GM21825 (cell line): ENCODE results near the gene UNK.

ENCODE experiments used
- ATAC-seq: cut with Tn5 transposase; IDR thresholded peaks from one replicate; pipeline ENCODE4 v1.9.1; 2021; ENCODE audit warnings: mild to moderate bottlenecking, moderate library complexity; ENCODE audit not compliant: unreplicated experiment

Gene UNK

DNA sequence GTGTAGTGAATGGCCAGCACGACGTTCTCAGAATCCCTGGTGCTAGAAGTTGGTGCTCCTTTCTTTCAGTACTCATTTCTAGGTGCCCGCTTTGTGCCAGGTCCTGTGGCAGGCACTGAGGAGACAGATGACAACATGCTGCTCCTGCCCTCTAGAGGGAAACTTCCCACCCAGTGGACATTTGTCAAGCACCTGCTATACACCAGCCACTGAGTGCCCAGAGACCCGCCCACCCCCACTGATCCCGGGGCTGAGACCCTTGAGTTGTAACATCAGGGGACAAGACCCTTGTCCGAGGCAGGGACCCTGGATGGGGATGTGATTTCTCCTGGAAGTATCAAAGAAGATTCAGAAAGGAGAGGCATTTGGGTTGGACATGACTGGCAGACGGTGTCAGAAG, 34.5 kb downstream of the UNK start:
- ATAC-seq, result no peak

DNA sequence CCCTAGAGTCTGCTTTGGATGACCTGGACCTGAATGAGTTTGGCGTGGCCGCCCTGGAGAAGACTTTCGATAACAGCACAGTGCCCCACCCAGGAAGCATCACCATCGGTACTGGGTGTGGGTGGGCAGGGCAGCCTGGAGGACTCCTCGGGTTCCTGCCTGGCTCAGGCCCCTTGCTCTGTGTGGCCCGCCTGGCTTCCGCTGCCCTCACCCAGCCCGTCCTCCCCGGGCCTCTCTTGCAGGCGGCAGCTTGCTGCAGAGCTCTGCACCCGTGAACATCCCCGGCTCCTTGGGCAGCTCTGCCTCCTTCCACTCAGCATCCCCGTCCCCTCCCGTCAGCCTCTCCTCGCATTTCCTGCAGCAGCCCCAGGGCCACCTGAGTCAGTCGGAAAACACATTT, 35.1 kb downstream of the UNK start:
- ATAC-seq, result no peak

GRCh38 chr17:75820094-75821080, 35.8 kb downstream of the UNK start:
- no peak for ATAC-seq

GRCh38 chr17:75821552-75821951, 36.9 kb downstream of the UNK start:
- no peak for ATAC-seq

GRCh38 chr17:75822119-75822799, 37.7 kb downstream of the UNK start:
- ATAC-seq, result no peak

GRCh38 chr17:75822800-75823166, 38.2 kb downstream of the UNK start:
- no peak for ATAC-seq

DNA sequence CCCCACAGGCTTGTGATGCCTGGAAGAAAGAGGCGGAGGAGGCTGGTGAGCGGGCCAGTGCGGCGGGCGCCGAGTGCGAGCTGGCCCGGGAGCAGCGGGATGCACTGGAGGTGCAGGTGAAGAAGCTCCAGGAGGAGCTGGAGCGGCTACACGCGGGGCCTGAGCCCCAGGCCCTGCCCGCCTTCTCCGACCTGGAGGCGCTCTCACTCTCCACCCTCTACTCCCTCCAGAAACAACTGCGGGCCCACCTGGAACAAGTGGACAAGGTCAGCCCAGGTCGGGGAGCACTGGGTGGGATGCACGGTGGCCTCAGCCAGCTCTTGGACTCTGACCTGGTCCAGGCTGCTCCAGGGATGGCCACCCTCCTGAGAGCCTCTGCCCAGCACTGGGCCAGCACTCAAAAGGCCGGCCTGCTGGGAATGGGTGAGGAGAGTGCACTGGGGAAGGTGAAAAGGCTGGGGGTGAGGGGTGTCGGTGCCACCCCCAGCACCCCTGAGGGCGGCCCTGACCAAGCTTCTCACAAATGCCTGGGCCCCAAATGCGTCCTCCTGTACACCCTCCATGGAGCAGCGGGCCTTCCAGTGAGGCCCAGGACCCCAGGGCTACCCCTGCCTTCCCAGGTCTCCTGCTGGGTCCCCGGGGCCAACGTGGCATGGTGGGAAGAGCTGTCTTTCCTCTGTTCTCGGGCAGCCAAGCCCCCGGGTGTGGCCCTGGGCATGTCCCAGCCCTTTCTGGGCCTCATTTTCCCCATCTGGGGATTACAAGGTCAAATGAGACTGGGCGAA, 38.8 kb downstream of the UNK start:
- ATAC-seq, result no peak

GRCh38 chr17:75824050-75824552, 39.5 kb downstream of the UNK start:
- ATAC-seq, result no peak

- ATAC-seq, result no peak
Observed at GRCh38 chr17:75824666-75825065, 40.1 kb downstream of the UNK start.

GRCh38 chr17:75825149-75825552, 40.5 kb downstream of the UNK start:
- ATAC-seq, result no peak

- no peak for ATAC-seq
Observed at GRCh38 chr17:75825748-75826370, 41.3 kb downstream of the UNK start.

GRCh38 chr17:75826561-75827307, 42.1 kb downstream of the UNK start:
- ATAC-seq, result no peak

- no peak for ATAC-seq
Observed at GRCh38 chr17:75827308-75828075, 42.9 kb downstream of the UNK start.

DNA sequence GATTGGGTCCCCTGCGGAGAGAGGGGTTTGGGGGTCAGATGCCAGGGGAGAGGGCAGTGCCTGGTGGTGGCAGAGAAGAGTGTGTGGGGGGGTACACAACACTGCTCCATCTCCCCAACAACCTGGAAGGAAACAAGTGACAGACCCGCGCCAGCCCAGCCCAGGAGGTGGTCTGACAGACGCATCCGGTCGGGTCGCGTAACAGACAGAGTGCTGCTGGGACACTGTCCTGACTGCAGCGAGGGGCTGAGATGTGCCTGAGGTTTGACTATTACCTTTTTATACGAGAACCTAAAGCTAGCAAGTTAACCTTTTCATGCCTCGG, 43.4 kb downstream of the UNK start:
- ATAC-seq, result no peak

- ATAC-seq, result no peak
Observed at GRCh38 chr17:75828741-75829140, 44.1 kb downstream of the UNK start.

GRCh38 chr17:75829747-75830146, 45.1 kb downstream of the UNK start:
- ATAC-seq, result no peak

- no peak for ATAC-seq
Observed at GRCh38 chr17:75830164-75831031, 45.8 kb downstream of the UNK start.

- ATAC-seq, result no peak
Observed at GRCh38 chr17:75831032-75831571, 46.5 kb downstream of the UNK start.
